Limb (tissue), 2 donors: ENCODE data around the gene ARPP21.

ENCODE experiments used
- DNase-seq, 2 donors: peaks; one replicate each; pipeline ENCODE4 v3.0.0-alpha.2; 2016; ENCODE audit errors: extremely low spot score in 2 of 2

The ARPP21 gene

GRCh38 chr3:35737080-35737479 lies 97.8 kb downstream of the ARPP21 start:
- DNase-seq, result no peak

DNA sequence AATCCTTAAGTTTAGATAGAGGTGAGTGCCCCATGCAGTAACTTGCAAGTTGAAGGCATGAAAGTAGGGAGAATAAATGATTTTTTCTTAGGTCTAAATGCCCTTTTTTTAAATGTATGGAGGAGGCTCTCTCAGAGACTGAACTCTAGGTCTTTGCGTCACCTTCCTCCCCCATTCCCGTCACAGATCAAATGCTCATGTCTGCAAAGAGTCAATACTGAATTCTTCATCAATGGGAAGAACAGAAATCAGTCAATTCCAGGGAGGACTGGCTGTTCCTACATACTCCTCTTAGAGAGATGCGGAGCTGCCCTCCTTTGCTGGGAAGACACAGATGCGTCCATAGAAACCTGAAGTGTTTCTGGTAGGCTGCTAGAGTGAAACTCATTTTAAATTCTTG lies 98.2 kb downstream of the ARPP21 start:
- DNase-seq, result no peak

DNA sequence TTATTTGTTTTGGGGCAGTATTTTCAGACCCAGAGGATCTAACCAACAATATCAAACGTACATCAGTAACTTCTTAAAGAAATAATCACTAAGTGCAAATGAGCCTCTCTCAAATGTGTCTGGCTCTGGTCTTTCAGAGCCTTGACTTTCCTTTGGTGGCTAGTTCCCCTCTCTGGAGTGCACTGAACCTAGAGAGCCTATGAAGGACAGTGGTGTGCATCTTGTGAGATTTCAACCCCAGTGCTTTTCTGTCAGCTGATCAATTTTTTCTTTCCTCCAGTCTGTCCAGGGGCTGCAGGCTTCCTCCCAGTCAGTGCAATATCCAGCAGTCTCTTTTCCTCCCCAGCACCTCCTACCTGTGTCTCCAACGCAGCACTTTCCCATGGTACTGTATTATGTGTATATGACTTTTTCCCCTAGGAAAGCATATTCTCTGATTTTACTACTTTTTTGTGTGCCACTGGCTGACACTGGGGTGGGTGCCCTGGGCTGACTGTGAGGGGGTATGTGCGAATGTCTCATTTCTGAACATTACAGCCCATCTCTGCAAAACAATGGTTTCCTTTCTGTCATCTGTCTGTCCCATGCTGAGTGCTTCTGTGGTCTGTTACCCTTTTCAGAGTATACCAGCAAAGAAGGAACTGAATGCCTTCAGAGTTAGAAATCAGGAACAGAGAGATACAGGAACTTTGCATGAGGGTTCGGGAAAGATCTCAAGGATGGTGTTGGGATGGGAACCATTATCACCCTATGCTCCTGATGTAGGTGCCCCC lies 98.8 kb downstream of the ARPP21 start:
- no peak for DNase-seq

DNA sequence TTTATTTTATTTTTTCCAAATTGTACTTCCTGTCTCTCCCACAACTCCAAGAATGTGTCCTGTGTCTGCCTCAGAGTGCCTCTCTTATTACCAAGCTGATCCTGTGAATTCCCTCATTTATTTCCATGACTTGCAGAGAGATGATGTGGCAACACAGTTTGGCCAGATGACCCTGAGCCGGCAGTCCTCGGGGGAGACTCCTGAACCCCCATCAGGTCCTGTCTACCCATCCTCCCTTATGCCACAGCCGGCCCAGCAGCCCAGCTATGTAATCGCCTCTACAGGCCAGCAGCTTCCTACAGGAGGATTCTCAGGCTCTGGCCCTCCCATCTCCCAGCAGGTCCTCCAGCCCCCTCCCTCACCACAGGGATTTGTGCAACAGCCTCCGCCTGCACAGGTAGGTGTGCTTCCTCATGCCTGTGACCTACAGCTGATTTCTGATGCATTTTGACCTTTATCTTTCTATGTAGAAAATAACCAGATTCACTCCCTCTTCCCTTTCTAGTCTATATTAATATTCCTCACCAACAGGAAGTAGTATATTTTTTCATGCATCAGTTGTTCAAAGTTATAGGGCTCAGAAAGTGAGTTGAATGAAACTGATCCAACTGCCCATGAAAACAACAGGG lies 100.0 kb downstream of the ARPP21 start:
- DNase-seq, result no peak

DNA sequence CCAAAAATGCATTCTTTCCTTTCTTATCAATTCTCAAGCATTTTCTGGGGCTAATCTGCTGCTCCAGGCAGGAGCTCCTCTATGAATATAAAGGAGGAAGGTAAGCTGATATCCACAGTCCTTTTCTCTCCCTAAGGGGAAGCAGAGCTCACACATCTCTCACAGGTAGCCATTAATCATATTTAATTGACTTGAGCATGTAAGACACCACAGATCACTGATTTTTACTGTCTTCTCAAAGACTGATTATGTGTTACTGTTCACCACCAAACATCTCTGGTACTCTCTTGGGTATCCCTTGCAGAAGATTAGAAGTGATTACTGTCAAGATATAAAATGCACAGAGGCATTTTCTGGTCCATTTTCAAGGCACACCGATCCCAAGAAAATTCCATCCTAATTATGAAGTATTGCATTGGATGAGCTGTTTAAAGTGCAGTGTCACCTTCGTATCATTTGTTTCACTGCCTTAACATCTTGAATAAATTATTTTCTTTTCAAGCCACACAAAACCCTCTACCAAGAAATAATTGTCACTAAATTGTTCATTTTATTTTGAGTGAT lies 100.7 kb downstream of the ARPP21 start:
- DNase-seq, result no peak

GRCh38 chr3:35743218-35743617 lies 103.9 kb downstream of the ARPP21 start:
- DNase-seq, result no peak

DNA sequence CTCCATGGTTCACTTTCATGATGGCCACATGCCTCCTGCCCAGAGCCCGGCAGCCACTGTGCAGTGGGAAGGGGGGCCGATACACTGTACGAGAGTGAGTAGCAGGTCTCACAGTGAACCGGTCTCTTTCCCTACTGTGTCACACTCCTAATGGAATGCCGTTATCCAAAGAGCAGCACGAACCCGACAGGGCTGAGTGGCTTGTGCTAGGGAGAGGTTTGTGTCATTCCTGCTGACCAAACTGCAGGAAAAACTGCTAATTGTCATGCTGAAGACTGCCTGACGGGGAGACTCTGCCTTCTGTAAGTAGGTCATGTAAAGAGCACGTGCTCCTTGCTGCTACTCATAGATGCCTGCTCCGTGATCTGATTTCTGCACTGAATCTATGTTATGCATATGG lies 105.1 kb downstream of the ARPP21 start:
- DNase-seq, result no peak

- DNase-seq, result no peak
Observed at GRCh38 chr3:35745351-35745750, 106.0 kb downstream of the ARPP21 start.

GRCh38 chr3:35745802-35746484 lies 106.6 kb downstream of the ARPP21 start:
- DNase-seq, result no peak

DNA sequence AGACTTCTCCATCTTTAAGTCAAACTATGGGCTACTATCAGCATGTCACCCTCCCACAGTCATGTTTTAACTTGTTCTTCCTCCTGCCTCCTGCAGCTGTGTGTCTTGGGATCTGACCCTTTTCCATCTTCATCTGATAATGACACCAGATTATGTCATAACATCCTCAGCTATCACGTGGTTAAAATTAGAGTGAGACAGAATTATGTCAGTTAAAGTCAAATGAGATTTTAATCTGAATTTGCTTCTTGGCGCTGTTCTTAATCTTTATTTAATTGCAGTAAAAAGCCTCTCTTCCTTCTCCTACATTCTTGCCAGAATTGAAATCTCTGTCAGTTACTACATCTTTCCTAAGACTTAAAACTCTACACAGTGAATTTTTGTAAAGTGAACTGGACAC lies 107.2 kb downstream of the ARPP21 start:
- DNase-seq, result no peak

DNA sequence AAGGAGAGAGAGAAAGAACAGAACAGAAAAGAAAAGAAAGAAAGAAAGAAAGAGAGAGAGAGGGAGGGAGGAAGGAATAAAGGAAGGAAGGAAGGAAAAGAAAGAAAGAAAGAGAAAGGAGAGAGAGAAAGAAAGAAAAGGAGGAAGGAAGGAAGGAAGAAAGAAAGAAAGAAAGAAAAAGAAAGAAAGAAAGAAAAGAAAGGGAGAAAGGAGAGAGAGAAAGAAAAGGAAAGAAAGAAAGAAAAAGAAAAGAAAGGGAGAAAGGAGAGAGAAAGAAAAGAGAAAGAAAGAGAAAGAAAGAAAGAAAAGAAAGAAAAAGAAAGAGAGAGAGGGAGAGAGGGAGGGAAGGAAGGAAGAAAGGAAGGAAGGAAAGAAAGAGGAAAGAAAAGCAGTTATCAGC lies 108.8 kb downstream of the ARPP21 start:
- DNase-seq, result no peak

GRCh38 chr3:35751207-35751606 lies 111.9 kb downstream of the ARPP21 start:
- no peak for DNase-seq

GRCh38 chr3:35757991-35758757 lies 118.8 kb downstream of the ARPP21 start:
- no peak for DNase-seq

- DNase-seq, result no peak
Observed at GRCh38 chr3:35760146-35760545, 120.8 kb downstream of the ARPP21 start.

- no peak for DNase-seq
Observed at GRCh38 chr3:35761311-35761710, 122.0 kb downstream of the ARPP21 start.

DNA sequence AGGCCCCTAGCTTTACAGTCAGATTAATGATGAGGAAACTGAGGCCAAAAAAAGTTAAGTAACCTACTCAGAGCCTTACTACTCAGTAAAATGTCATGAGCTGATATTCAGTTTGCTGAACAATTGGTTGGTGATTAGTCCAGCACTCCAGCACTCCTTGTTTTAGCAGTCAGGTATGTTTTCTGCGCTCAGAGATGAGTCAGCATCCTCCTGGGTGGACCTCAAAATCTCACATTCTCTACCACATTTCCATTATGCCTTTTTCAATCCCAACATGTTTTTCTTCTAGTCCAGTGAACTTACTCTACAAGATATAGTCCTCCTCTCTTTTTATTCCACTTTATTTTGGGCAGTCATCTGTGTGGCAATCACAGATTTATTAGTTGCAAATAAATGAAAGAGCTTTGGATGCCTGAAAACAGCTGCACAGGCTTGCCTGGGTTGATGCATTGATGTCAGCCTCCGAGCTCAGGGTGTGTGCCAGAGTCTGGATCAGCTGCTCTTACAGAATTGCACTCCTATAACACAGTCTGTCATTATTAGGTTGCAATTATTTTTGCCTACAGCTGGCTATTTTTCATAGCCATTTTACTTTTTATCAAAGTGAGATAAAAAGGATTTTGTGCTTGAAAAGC lies 133.2 kb downstream of the ARPP21 start:
- peak; percentile 35 to 38 for DNase-seq

- DNase-seq, result no peak
Observed at GRCh38 chr3:35773417-35773816, 134.1 kb downstream of the ARPP21 start.

DNA sequence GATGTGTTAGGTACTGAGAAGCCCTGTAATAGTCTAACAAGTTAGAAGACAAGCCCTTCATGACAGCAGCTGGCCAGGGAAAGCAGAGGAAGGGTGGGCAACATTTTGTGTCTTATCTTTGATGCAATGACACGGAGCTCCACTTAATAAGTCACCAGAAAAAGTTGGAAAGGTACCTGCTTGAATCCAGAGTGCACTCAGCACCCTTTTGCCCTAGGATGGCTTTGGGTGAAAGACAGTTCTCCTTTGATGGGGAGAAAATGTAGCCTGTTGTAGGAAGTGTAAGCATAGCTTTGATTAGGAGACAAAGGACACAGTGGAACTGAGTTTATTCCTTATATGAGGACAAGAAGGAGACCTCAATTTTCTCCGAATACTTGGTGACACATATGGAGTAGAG lies 137.0 kb downstream of the ARPP21 start:
- no peak for DNase-seq

- no peak for DNase-seq
Observed at GRCh38 chr3:35777065-35777464, 137.7 kb downstream of the ARPP21 start.

- no peak for DNase-seq
Observed at GRCh38 chr3:35777563-35778554, 138.5 kb downstream of the ARPP21 start.
